GM19240 (cell line): Measurements from ENCODE around the gene NFKBIB.

ENCODE experiments used
- DNase-seq: peaks from one replicate; pipeline ENCODE4 v3.0.0; 2011; ENCODE audit warnings: low spot score; ENCODE audit not compliant: insufficient read length

NFKBIB gene

GRCh38 chr19:38958301-38958700 is 58.5 kb downstream of the NFKBIB start:
- DNase-seq = no peak
